HG03103 (cell line): Measurements from ENCODE around the gene TRIO.

Experiments
- ATAC-seq: cut with Tn5 transposase; IDR thresholded peaks from one replicate; pipeline ENCODE4 v1.9.1; 2021; ENCODE audit warnings: low read depth; ENCODE audit not compliant: unreplicated experiment

The TRIO gene

DNA sequence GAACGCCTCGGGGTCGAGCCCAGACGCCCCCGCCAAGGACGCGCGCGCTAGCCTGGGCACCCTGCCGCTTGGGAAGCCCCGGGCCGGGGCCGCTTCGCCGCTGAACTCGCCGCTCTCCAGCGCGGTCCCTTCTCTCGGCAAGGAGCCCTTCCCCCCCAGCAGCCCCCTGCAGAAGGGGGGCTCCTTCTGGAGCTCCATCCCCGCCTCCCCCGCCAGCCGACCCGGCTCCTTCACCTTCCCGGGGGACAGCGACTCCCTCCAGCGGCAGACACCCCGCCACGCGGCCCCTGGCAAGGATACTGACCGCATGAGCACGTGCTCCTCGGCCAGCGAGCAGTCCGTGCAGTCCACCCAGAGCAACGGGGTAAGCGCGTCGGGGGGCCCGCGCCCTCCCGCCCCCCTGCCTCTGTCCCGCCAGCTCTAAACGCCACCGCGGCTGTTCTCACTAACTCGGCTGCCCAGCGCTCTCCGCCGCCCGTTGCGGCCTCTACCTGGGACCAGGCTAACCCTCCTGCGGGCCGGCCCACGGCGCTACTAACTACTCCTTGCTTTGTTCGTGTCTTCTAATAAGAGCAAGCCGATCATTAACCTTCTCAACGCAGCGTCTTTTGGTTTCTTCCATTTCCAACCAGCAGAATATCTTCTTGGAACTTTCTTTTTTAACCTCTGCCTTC, 344.9 kb downstream of the TRIO start:
- no peak for ATAC-seq

DNA sequence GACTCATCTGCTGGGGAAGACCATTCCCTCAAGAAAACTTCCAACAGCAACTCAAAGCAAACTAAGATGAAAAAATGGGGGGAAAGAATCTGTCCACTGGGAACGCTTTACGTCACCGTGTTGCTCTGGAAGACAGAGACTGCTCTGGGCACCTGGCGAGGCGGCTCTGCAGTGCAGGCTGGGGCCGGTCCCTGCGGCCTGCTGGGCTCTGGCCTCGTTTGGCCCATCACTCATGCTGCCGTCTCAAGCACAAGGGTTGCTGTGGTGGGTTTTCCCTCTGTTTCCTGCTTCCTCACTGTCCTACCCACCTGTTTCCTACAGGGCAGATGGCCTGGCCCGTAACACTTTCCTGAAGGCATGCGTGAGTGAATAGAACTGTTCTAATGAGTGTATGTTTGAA, 345.6 kb downstream of the TRIO start:
- ATAC-seq: no peak

DNA sequence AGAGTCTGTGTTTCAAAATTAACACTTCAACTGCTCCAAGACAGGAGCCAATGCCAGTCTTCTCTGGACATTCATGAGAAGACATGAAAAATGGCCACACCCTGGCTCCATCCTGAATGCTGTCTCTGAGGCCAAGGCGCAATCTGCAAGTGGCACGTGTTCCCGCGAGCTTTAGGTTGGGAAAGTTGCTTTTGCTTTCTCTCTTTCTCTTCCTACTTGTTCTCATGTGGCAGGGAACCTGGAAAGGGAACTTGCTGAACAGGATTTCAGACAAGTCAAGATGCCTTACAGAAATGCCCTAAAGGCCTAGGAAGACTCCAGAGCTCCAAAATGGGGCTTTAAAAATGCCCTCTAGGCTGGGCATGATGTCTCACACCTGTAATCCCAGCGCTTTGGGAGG, 346.5 kb downstream of the TRIO start:
- no peak for ATAC-seq

DNA sequence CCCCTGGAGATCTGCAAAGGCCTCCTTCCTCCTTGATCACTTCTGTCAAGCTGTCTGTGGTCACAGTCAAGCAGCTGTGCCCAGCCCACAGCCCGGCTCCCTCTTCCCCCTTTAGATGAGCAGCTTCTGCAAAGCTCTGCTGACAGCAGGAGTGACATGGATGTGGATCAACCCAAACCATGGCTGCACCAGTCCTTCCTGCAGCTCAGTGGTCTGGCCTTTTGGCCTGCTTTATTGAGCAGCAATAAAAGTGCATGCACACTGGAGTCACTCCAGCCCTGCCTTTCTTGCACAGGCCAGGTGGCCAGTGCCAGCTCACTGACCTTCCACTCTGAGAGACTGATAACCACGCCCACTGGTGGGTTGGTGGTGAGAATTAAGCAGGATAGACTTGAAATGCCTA, 347.2 kb downstream of the TRIO start:
- no peak for ATAC-seq

DNA sequence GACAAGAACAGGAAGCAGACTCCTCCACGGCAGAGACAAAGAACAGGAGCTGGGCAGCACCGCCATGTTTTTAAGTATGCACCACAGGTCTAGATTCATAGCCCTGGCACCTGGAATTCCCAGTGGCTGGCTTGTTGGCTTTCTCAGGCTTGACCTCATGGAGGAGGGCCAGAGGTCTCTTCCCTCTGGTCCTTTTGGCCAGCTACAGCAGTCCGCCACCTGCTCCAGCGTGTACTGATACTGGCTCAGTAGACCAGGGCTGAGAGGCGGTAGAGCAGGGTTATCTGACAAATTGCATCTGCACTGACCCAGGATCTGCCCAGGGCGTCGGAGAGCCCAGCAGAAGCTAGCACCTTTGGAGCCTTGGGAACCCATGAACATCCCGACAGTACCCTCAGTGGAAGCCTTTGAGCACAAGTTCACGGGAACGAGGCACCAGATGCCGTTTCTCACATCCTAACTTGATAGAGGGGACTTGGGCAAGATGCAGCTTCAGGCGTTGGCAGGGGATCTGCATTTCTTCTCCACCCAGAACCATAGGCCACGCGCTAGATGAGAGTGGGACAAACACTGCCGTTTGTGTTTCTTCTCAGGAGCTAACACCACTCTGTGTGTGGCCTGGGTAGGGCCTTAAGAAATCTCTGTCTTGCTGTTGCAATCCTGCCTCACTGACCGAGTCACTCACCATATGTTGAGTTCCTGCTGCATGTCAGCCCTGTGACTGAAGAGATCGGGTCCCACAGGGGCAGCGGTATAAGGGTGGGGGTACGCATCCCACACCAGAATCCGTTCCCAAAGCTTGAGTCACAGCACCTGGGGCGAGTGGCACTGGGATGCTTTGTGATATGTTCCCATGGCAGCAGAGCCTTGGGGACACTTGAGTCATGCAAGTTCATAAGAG, 348.1 kb downstream of the TRIO start:
- no peak for ATAC-seq

DNA sequence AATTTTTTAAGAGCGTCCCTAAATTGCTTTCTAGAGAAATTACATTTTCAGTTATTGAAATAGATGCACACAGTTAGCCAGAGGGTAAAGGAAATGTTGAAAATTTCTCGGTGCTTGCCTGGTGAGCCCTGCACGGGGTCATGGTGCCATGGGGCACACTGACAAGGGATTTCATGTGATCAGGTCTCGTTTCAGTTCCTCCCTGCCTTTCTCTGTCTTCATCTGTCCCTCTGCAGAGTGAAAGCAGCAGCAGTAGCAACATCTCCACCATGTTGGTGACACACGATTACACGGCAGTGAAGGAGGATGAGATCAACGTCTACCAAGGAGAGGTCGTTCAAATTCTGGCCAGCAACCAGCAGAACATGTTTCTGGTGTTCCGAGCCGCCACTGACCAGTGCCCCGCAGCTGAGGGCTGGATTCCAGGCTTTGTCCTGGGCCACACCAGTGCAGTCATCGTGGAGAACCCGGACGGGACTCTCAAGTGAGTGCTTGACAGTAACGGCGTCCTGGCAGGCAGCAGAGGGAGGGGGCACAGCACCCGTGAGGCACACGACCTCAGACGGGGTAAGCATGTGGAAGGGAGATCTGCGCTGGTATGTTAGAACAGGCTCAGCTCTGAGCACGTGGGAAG, 349.3 kb downstream of the TRIO start:
- no peak for ATAC-seq

DNA sequence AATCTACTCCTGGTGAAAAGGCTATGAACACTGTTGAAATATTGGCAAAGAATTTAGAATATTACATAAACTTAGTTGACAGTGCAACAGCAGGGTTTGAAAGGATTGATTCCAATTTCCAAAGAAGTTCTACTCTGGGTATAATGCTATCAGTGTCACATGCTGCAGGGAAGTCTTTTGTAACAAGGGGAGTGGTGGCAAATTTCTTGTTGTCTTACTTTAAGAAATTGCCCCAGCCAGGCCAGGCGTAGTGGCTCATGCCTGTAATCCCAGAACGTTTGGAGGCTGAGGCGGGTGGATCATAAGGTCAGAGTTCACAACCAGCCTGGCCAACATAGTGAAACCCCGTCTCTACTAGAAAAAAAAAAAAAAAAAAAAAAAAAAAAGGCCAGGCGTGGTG, 352.2 kb downstream of the TRIO start:
- no peak for ATAC-seq

DNA sequence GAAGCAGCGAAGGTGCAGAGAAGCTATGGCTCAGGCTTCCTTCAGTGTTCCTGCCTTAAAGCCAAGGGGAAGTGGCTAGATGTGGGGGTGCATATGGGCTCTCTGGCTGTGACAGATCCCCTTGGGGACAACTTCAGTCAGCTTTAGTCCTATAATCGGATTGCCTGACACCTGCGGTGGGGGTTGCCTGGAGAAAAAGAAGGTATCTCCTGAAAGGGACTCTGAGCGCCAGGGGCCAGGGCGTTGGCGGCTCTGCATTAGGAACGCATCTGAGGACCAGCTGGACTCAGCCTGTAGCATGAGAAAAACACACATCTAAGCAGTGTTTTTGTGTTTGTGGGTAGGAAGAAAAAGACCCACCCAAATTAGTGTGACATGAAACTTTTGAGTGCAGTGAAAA, 354.2 kb downstream of the TRIO start:
- ATAC-seq: no peak

DNA sequence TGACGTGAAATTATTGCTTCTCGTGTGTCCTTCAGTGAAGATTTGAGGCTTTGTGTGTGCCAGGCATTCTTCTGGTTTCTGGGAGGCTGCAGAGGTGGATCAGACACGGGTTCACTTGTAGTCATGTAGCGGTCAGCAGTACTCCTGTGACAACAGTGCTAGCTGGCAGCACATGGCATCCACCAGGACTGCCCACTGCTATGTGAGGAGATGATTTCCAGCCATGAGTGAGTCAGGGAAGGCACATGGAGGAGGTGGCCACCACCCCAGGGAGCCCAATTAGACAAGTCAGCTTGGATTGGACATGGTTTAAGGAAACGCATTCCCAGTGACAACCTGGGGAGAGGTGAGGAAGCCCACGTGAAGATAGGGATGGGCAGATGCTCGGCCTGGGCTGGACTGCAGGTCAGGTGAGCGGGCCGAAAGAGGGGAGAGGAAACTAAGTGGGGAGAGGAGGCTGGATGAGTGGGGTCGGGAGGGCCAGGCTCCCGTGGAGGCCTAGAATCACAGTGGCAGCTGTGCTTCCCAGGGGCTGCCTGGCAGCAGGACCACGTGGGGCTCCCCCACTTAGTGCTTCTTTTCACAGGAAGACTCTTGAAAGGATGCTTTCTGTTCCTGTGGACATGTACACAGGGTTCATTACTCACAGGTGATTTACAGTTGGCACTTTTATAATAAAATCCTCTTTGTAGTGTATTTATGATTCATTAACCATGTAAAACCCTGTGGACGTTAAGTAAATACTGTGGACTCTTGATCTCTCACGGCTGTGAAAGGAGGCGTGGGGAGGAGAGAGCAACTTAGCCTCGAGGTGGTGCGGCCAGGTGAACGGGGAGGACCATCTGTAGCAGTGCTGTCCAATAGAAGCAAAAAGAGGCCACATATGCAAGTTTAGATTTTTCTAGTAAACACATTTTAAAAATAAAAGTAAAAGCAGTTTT, 358.5 kb downstream of the TRIO start:
- ATAC-seq: no peak

DNA sequence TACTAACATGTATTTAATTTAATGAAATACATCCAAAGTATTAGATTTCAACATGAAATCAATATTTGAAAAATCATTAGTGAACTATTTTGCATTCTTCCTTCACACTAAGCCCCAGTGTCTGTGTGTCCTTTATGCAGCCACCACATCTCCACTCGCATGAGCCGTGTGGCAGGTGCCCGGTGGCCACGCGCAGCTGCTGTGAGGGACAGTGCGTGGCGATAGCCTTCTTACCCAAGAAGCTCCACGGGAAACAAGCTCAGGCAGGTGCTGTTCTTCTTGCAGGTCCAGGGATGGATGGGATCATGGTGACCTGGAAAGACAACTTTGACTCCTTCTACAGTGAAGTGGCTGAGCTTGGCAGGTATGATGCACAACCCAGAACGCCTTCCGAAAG, 359.1 kb downstream of the TRIO start:
- ATAC-seq: no peak

DNA sequence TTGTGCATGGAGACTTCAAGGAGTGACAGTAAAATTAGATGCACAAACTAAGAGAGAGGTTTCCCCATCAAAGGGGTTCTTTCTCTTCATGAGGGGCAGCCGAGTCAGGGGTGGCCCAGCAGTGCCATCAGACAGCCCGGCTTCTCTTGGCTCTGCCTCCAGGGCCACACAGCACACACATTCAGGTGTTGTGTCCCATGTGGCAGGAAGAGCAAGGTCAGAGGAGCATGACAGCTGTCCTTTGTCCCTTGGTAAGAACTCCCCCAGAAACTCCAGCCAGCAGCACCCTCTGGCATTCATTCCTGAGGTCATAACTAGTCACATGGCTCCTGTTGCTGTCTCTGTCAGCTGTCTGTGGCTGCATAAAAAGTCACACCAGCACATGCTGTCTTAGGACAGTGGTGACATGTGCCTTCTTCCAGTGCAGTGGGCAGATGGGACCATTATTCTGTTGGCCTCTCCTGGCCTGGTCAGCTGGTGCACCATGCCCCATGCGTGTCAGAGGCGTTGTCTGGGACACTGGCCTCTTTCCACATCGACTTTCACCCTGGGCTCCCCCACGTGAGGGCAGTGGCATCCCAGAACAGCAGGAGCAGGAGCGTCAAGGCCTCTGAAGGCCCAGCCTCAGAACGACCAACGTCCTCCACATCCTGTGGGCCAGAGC, 360.0 kb downstream of the TRIO start:
- no peak for ATAC-seq

DNA sequence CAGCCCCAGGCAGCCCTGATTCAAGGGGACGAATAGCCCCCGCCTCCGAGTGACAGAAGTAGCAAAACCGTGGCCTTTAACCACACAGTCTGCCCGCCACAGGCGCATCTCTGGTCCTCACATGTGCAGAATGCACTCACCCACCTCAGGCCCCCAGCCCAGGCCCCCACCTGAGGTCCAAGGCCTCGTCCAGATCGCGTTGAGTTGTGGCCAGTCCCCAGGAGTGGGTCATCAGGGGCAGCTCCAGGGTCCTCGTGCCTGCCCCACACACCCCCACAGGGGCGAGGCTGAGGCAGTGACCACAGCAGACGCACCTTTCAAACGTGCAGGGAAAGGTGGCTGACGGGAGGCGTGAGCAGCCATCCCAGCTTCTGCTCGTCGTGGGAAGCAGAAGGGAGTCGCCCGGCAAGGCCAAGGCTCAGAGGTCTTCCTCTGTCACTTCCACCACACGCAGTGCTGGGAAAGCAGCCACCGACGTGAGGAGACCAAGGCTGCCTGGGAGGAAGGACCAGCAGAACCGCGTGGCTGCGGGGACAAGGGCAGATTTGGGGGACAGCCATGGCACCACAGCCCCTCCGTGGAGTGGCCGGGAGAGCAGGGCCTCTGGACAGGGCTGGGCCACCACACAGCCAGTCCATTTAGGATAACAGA, 360.7 kb downstream of the TRIO start:
- ATAC-seq: no peak

DNA sequence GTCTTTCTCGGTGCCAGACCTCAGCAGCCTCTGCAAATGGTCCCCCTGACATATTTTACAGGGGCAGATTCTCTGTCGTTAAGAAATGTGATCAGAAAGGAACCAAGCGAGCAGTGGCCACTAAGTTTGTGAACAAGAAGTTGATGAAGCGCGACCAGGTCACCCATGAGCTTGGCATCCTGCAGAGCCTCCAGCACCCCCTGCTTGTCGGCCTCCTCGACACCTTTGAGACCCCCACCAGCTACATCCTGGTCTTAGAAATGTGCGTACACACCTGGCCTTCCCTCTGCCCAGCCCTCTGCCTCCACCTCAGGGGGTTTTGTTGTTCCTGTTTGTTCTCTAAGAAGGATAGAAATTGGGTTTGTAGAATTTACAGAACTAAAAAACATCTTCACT, 361.2 kb downstream of the TRIO start:
- ATAC-seq: no peak

DNA sequence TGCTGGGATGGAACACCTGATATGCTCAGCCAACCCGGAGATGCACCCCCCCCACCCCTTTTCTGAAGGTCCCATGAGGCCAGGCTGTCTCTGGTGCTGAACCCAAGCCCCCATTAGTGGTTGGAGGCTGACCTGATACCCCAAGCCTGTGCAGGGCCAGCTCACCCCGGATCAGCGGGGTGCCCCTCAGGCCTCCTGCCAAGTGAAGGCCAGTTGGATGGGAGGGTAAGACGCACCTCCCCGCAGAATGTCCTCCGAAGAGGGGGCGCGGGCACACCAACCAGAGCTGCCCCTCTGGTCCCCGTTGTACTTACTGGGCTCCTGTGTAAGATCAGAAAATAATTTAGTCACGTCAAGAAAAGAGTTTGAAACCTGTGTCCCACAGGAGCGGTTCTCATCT, 361.7 kb downstream of the TRIO start:
- no peak for ATAC-seq

DNA sequence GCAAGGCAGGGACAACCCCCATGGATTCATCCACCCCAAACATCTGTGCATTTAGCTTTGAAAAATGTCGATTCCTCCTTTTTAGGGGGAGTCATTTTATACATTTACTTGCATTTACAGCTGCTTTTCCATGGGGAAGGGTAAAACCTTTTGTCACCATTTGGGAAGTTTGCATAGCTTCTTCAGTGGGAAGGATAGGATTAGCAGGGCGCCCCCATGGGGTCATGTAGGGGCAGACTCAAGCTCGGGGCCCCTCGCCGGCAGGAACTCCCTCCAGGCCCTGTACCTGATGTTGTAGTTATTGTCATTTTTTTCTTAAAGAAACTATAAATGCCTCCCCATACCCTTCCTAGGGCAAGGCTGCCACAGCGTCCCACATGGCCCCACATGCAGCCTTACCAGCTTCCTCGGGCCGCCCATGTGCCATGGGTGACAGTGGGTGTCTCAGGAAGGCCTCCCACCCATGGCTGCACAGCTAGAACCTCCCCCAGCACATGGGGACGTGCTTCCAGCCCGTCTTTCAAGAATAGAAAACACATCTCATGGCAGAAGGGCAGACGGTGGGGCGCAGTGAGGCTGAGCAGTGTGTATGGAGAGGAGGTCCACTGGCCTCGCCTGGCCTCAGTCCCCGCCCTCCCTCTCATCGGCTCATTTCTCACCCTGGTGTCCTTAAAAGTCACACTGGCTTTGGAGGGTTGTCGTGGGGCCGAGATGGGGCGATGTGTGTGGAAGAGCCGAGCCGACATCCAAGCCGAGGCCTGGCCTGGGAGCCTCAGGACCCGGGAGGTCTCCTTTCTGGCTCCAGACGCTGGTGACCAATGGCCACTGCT, 362.4 kb downstream of the TRIO start:
- ATAC-seq: no peak

DNA sequence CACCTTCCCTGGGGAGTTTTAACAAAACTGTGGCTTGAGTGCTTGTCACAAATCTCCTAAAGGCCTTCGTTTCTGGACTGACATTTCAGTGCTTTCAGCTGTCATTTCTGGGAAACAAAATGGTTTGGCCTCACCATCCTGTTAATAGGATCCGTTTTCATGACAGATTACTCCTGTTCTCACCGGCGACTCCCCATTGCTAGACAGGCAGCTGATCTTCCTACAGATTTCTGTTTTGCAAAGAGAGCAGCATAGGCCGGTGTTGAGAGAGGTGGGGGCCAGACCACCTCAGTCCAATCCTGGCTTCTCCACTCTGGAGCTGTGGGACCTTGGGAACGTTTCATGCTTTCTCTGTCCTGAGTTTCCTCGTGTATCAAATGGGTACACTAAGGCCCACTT, 363.0 kb downstream of the TRIO start:
- no peak for ATAC-seq

DNA sequence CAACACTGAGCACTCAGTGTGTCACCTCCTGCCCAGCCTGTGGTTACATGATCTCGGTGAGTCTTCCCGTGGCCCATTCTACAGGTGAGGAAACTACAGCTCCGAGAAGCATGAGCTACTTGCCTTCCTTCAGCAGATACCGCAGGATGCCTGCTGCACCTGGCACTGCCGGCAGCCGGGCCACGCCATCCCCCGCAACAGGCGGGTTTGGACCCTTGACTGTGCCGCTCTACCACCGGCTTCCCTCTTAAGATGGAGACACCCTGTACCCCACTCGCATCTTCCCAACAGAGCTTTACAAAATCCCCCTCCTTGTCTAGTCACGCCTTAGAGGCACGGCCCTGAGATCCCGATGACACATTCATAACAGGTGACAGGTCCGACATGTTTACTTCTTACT, 363.5 kb downstream of the TRIO start:
- no peak for ATAC-seq

DNA sequence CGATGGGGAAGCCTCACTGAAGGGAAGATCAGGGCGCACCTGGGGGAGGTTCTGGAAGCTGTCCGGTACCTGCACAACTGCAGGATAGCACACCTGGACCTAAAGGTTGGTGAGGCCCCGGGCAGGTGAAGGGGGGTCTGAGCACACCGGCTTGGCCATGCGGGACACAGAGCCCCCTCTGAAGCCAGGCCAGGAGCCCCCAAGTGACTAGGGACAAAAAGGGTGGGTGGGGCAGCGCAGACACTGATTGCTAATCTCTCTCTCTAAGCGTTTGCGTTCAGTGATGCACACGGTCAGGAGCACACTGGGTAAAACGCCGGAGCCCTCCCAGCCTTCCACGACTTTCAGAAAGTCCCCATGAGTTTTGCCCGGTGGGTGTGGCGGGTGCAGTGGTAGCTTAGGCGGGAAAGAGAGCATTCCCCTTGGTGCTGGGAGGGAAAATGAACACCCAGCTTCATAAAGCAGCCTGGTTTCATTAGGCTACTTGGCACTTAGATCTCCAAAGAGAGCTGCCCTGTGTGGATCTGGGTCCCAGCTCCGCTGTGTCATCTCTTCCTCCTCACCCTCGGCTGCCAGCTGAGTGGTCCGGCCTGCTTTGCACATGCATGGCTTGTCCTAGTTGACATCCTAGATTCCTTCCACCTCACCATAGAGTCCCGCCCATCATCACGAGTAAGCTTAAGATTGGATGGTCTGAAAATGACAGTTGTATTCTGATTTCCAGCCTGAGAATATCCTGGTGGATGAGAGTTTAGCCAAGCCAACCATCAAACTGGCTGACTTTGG, 364.2 kb downstream of the TRIO start:
- no peak for ATAC-seq
